Fibroblast of pulmonary artery (primary cell): Measurements from ENCODE around the gene CIAO1.

Source experiments
- DNase-seq: peaks from one replicate; pipeline ENCODE4 v3.0.0-alpha.2; 2010; ENCODE audit warnings: low read depth
- H3K4me3 ChIP-seq: replicated peaks from 2 replicates; pipeline ENCODE4 v1.5.1; 2011; ENCODE audit warnings: low read depth, mild to moderate bottlenecking, control low read depth, low read length, moderate library complexity
- CTCF ChIP-seq: IDR thresholded peaks from 2 replicates; pipeline ENCODE4 v1.5.1; 2011; ENCODE audit warnings: mild to moderate bottlenecking, control low read depth, low read length, inconsistent platforms; ENCODE audit errors: missing control alignments

CIAO1 gene

GRCh38 chr2:96236882-96237281, 29.1 kb upstream of the CIAO1 start:
- no peak overlapping the region for H3K4me3 ChIP-seq
- no peak for TF ChIP-seq CTCF
- no peak for DNase-seq

GRCh38 chr2:96238266-96238665, 27.8 kb upstream of the CIAO1 start:
- no peak for TF ChIP-seq CTCF
- H3K4me3 ChIP-seq: no peak overlapping the region
- DNase-seq: no peak

DNA sequence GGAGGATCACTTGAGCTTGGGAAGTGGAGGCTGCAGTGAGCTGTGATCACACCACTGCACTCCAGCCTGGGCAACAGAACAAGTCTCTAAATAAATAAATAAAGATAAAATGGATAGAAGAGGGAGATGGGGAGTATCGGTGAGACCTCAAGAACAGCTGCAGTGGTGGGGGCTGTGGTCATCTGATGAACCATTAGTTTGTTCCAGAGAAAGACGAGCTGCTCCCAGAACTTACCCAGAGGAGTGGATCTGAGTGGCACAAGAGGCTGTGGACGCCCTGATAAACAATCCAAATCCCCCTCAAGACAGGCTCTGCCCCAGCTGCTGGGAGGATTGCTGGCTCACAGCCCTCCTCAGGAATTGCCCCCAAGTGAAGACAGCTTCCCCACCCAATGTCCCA, 26.9 kb upstream of the CIAO1 start:
- H3K4me3 ChIP-seq: no peak overlapping the region
- no peak for DNase-seq
- TF ChIP-seq CTCF: no peak

- no peak overlapping the region for H3K4me3 ChIP-seq
- DNase-seq: no peak
- TF ChIP-seq CTCF: no peak
Measured at GRCh38 chr2:96239745-96240264, 26.2 kb upstream of the CIAO1 start.

DNA sequence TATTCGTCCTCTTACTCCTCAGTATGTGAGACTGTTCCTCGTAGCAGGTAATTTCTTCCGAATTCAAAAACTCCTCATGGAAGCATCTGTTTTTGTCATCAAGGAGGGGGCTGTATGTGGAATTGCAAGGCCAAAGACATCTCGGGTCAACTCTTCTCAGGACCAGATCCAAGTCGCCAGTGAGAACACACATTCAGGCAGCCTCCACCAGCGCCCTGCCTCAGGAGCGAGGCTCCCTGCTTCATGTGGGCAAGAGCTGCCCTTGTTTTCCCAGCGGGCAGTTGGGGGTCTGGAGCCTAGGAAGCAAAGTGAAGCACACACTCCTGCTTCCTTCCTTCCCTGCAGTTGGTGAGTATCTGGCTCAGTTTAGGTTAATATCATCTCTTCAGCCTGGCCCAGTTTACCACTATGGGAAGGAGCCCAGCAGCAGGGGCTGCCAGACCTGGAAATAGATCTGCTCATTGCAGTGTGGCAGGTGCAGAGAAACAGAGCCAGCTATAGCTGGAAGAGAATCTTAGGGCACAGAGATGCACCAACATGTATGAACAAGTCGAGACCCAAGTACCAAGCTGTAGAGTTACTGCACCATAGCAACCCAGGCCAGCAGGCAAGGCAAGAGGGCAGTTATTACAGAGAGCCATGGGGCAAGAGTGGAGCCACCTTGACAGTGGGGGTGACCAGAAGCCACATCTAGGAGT, 25.5 kb upstream of the CIAO1 start:
- H3K4me3 ChIP-seq: no peak overlapping the region
- DNase-seq: no peak
- no peak for TF ChIP-seq CTCF

DNA sequence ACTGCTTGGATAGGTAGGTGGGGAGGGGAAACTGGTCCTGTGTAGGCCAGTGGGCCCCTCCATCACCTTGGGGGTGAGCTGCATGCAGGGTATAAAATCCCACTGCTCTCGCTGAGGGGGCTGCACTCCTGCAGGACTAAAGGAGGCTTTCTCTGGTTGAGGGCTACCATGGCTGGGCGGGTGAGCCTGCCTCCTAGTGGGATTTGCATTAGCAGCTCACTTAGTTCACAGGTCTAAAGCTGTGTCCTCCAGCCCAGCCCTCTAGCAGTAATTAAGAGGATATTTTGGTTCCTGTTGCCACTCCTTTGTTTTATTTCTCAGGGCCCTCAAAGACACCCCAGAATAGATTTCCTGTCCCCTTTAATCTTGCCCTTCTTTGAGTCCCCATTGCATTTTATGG, 24.8 kb upstream of the CIAO1 start:
- no peak overlapping the region for H3K4me3 ChIP-seq
- DNase-seq: no peak
- TF ChIP-seq CTCF: no peak
